PFSK-1 (cell line): ENCODE data around the gene AHI1.

Experiments used
- FOXP2 ChIP-seq: optimal IDR thresholded peaks from 2 replicates; pipeline ENCODE3; 2011; ENCODE audit warnings: borderline replicate concordance, control low read depth, inconsistent platforms; ENCODE audit not compliant: insufficient read depth; ENCODE audit errors: extremely low read length, extremely low read depth
- POLR2AphosphoS5 ChIP-seq: IDR thresholded peaks from 2 replicates; pipeline ENCODE4 v1.6.1; 2012; ENCODE audit warnings: low read depth, mild to moderate bottlenecking, control low read depth, low read length, moderate library complexity
- SIN3A ChIP-seq: IDR thresholded peaks from 2 replicates; pipeline ENCODE4 v1.6.1; 2012; ENCODE audit warnings: mild to moderate bottlenecking, low read length, moderate library complexity, borderline replicate concordance; ENCODE audit not compliant: insufficient read depth
- TAF1 ChIP-seq: IDR thresholded peaks from 2 replicates; pipeline ENCODE4 v1.6.1; 2012; ENCODE audit warnings: low read length, control low read depth, borderline replicate concordance; ENCODE audit not compliant: insufficient read depth
- TF ChIP-seq, protein P1 (sequence below), 2 experiments: IDR thresholded peaks; 2 replicates each; pipeline versions ENCODE4 v1.6.1 to v1.8.0; 2011 to 2012; ENCODE audit warnings: low read depth in 2 of 2, low read length in 2 of 2, control low read depth in 1 of 2, inconsistent platforms in 1 of 2, mild to moderate bottlenecking in 1 of 2, moderate library complexity in 1 of 2; ENCODE audit not compliant: insufficient read depth in 1 of 2

The AHI1 gene

DNA sequence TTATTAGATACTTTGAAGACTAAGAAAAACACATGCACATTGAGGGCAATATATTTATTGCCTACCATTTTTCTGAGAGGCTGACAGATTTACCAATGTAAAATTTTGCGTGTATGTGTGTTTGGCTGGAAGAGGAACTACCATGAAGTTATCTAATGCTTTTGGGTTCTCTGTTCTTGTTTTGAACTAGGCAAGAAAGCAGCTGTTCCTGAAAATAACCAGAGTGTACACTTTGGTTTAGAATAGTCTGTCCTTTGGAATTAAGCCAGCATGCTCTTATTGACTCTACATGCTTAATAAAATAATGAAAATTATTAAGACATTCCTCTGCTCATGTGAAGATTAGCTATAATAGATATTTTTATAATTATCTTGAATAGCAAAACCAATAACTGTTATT, 187.2 kb downstream of the AHI1 start:
- TF ChIP-seq POLR2AphosphoS5 (no peak), TAF1 (no peak), SIN3A (no peak), FOXP2 (no peak)
- TF ChIP-seq, protein P1, sequence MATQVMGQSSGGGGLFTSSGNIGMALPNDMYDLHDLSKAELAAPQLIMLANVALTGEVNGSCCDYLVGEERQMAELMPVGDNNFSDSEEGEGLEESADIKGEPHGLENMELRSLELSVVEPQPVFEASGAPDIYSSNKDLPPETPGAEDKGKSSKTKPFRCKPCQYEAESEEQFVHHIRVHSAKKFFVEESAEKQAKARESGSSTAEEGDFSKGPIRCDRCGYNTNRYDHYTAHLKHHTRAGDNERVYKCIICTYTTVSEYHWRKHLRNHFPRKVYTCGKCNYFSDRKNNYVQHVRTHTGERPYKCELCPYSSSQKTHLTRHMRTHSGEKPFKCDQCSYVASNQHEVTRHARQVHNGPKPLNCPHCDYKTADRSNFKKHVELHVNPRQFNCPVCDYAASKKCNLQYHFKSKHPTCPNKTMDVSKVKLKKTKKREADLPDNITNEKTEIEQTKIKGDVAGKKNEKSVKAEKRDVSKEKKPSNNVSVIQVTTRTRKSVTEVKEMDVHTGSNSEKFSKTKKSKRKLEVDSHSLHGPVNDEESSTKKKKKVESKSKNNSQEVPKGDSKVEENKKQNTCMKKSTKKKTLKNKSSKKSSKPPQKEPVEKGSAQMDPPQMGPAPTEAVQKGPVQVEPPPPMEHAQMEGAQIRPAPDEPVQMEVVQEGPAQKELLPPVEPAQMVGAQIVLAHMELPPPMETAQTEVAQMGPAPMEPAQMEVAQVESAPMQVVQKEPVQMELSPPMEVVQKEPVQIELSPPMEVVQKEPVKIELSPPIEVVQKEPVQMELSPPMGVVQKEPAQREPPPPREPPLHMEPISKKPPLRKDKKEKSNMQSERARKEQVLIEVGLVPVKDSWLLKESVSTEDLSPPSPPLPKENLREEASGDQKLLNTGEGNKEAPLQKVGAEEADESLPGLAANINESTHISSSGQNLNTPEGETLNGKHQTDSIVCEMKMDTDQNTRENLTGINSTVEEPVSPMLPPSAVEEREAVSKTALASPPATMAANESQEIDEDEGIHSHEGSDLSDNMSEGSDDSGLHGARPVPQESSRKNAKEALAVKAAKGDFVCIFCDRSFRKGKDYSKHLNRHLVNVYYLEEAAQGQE (IDR thresholded peaks at IDR 0.05; ENCODE audit: insufficient read depth in 1 of 2, low read depth in 2 of 2, low read length in 2 of 2), result no peak

DNA sequence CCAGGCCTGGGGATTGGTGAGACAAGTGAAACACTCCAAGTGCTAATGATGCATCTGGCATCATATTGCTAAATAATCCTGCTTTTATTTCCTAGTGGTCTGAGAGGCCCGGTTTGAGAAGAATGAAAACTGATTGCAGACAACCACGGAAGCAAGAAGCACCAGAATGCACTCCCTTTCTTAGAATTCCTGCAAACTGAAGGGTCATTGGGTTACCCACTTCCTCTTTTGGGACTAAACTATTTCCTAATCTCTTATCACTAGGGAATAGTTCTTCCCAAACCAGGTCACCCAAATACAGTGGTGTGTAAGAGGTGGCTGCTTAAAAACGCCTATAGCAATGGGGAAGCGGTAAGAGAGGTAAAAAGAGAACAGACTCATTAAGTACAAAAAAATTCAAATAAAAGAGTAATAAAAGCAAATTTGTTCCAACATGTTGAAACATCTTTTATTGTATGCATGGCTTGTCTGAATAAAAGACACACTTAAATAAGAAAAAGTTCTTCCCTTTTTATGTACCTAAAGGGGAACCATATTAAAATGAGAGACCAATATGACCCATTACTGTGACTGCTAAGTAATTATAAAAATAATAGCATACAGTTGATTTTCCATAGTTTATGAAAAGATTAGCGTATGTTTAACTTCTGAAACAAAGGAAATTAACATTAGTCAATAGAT, 190.7 kb downstream of the AHI1 start:
- TF ChIP-seq, protein P1 (IDR thresholded peaks at IDR 0.05; ENCODE audit: insufficient read depth in 1 of 2, low read depth in 2 of 2, low read length in 2 of 2), result no peak
- TF ChIP-seq POLR2AphosphoS5, result no peak
- no peak for TF ChIP-seq SIN3A

DNA sequence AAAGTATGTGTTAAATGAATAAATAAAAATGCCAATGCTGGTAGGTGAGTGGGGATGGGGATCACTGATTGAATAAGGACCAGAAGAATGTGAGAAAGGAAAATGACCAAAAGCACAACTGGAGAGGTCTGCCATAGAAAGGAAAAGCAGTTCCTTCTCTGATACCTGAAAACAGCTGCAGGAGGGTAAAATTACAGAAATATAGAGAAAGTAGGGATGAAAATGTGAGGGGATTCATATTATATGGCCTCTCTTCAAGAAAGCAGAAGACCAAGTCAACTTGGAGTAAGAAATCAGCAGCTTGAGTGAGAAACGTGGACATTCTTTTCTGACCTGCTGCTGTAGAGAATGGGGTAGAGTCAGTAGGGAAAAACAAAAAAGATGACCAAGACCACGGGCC, 191.4 kb downstream of the AHI1 start:
- TF ChIP-seq FOXP2, result no peak
- TF ChIP-seq, protein P1 (IDR thresholded peaks at IDR 0.05; ENCODE audit: insufficient read depth in 1 of 2, low read depth in 2 of 2, low read length in 2 of 2), result no peak
- TF ChIP-seq TAF1, result no peak
- TF ChIP-seq POLR2AphosphoS5, result no peak
- no peak for TF ChIP-seq SIN3A

DNA sequence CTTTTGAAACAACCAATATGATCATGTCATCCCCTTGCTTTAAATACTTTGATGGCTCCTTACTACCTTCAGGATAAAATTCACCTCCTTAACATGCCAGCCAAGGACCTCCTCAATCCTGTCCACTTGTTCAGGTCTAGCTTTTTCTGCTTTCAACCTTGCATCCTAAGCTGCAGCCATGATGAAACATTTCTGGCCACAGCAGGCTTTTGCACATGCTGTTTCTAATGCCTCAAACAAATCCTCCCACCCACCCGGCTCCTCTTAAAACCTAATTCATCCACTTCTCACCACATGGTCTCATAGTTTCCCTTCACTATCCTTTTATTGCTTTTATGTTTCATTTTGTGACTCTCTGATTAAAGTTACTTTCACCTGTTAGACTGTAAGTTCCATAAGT, 191.9 kb downstream of the AHI1 start:
- TF ChIP-seq SIN3A, result no peak
- TF ChIP-seq, protein P1 (IDR thresholded peaks at IDR 0.05; ENCODE audit: insufficient read depth in 1 of 2, low read depth in 2 of 2, low read length in 2 of 2), result no peak
- no peak for TF ChIP-seq FOXP2
- no peak for TF ChIP-seq TAF1
- no peak for TF ChIP-seq POLR2AphosphoS5

DNA sequence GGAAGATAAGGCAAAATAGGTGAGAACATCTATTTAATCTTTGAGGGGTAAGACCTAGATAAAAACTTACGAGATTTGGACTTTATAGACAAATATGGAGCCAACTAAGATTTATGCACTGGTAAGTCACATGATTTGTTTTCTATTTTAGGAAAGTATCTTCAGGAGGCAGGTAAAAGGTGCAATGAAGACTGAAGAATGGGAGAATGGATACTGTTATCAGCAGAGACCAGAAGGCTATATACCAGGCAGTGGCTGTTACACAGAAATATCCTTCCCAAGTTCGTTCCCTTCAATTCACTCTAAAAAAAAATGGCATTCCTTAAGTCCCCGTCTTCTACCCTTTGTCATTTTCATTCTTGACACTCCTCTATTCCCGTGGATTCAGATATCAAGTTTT, 192.7 kb downstream of the AHI1 start:
- no peak for TF ChIP-seq SIN3A
- TF ChIP-seq POLR2AphosphoS5, result no peak
